Esophagus (tissue), 2 donors: ENCODE measurements around the gene KRTAP12-1. TPM values are rescaled to one million over a fixed set of nuclear protein-coding genes. Genes with fewer than 3 reads are reported as not detected.
"Not testable (repeated sequence)": the region's sequence is repeated elsewhere in the genome, so short reads cannot be mapped to it uniquely, and the experiment has no call there.

Experiments used
- H3K27ac ChIP-seq, 2 donors: one replicate each; pipeline ENCODE4 v1.5.1; 2013; ENCODE audit warnings: low read depth in 2 of 2, mild to moderate bottlenecking in 2 of 2, inconsistent platforms in 1 of 2, low read length in 1 of 2, moderate library complexity in 1 of 2
- H3K27me3 ChIP-seq, 2 donors: one replicate each; pipeline ENCODE4 v1.6.1; 2013; ENCODE audit warnings: low read length in 2 of 2, control low read depth in 1 of 2, mild to moderate bottlenecking in 1 of 2; ENCODE audit not compliant: insufficient read depth in 2 of 2, control insufficient read depth in 1 of 2
- H3K36me3 ChIP-seq, 2 donors: one replicate each; pipeline ENCODE4 v1.6.1; 2013; ENCODE audit warnings: low read length in 1 of 2; ENCODE audit not compliant: control insufficient read depth in 2 of 2, insufficient read depth in 2 of 2
- H3K4me1 ChIP-seq, 2 donors: one replicate each; pipeline ENCODE4 v1.6.1; 2013; ENCODE audit warnings: low read length in 1 of 2; ENCODE audit not compliant: control insufficient read depth in 2 of 2, insufficient read depth in 2 of 2
- H3K4me3 ChIP-seq, 2 donors: one replicate each; pipeline ENCODE4 v1.5.1; 2013; ENCODE audit warnings: low read length in 2 of 2, mild to moderate bottlenecking in 2 of 2, low read depth in 1 of 2, moderate library complexity in 1 of 2
- H3K9me3 ChIP-seq, 2 donors: one replicate each; pipeline ENCODE4 v1.6.1; 2013; ENCODE audit warnings: mild to moderate bottlenecking in 2 of 2, low read depth in 1 of 2, low read length in 1 of 2, moderate library complexity in 1 of 2; ENCODE audit not compliant: control insufficient read depth in 2 of 2, insufficient read depth in 1 of 2
- WGBS, 2 donors: extraction: QIAGEN DNeasy Blood & Tissue Kit; methylation state at CpG; one replicate each; pipeline ENCODE4 v1.1.7; 2013; 5-methylcytosine and 5-hydroxymethylcytosine counted together
- polyA plus RNA-seq, 2 donors: library from polyadenylated mRNA; stranded (reverse); fragments of 200-250 nt; gene quantifications; one replicate each; pipeline ENCODE4 v1.2.3, GENCODE V29; 2013
- donor health status: healthy with polysubstance abuse.
- donor health status: Bipolar disorder and iron deficiency.

Gene KRTAP12-1
- polyA plus RNA-seq, 2 donors = not detected

DNA sequence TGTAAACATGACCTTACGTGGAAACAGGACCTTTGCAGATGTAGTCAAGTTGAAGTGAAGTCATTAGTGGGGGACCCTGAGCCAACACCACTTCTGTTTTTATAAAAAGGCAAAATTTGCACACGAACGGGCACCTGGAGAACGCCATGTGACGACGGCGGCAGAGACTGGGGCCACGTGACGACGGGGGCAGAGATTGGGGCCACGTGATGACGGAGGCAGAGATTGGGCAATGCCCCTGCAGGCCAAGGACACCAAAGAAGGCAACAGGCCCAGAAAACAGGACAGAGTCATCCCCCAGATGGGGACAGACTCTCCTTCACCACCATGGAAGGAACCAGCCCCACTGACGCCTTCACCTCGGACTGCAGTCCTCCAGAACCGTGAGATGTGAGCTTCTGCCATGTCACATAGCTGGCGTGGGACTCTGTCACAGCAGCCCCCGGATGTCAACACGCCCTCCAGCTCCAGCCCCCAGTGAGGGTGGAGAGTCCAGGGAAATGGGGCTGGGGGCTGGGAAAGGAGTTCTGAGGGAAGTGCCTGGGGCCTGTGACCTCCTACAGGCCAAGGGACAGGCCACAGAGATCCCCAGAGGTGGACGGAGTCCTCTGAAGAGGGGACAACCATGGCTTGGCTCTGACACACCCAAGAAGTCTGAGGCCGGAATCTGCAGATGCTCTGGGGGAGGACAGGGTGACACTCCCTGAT is 31.5 kb downstream of the KRTAP12-1 start:
- H3K27ac ChIP-seq = no peak overlapping the region
- H3K27me3 ChIP-seq = no peaks in the 10 kb centered on the region
- no peak overlapping the region for H3K4me3 ChIP-seq
- no peaks in the 10 kb centered on the region for H3K4me1 ChIP-seq
- 89 to 90% methylated on average over 20 of the region's 20 CpGs for WGBS, 2 donors
- no peaks in the 10 kb centered on the region for H3K36me3 ChIP-seq
- H3K9me3 ChIP-seq = no peaks in the 10 kb centered on the region

DNA sequence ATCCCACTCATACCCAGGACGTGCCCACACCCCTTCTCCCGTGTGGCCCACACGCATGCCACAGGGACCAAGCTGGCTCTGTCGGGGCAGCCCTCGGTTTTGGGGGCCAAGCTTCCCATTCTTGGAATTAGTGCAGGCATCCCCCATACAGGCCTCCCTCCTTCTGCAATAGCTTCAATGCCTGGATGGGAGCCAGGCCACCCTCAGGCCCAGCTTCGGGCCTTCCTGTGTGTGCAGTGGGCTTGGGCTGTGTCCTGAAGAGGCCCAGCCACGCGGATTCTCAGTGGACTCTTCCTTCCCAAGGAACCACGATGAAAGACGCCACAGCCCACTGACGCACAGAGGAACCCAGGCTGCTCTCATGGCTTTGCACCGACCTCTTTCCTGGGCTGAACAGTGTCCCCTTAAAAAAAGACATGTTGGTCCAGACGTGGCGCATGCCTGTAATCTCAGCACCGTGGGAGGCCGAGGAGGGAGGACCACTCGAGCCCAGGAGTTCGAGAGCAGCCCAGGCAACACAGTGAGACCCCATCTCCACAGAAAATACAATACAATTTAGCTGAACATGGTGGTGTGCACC is 32.4 kb downstream of the KRTAP12-1 start:
- Histone ChIP-seq H3K27me3 (no peaks in the 10 kb centered on the region), H3K4me3 (no peak overlapping the region), H3K4me1 (no peaks in the 10 kb centered on the region), H3K9me3 (no peaks in the 10 kb centered on the region), H3K27ac (no peak overlapping the region), H3K36me3 (no peaks in the 10 kb centered on the region)
- WGBS, 2 donors = 88 to 89% methylated on average over 18 of the region's 18 CpGs

DNA sequence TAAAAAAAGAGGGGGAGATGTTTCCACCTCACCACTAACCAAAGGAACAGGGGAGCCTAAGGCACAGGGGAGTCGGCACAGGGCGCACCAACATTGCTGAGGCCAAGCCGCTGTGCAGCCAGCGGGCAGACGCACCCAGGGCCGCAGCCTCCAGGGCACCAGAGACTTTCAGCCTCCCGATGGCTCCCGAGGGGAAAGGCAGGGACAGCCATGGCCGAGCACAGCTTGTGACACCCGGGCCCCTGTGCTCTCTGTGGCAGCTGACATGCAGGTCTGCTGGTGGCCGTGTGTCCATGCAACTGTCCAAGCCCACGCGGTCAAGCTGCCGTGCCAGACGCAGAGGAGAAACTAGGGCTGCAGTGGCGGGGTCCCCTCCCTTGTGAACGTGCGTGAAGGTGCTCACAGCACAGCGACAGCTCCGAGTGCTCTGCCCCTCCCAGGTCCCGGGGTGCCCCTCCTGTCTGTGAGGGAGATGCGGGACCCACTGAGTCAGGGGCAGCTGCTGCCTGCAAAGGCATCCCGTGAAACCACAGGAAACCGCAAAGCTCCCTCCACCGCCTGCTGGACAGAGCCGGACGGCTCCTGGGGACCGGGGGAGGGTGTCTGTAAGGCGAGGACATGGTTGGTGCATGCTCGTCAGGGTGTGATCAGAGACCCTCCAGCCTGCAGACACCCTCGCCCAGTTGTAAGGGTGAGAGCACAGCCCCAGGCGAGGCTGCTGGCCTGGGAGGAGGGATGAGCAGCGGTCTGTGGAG is 33.2 kb downstream of the KRTAP12-1 start:
- Histone ChIP-seq H3K9me3 (peaks cover 0 to 4% of the 10 kb centered on the region in 2 donors), H3K4me3 (no peak overlapping the region), H3K27ac (no peak overlapping the region), H3K27me3 (no peaks in the 10 kb centered on the region), H3K4me1 (no peaks in the 10 kb centered on the region), H3K36me3 (no peaks in the 10 kb centered on the region)
- WGBS, 2 donors = 76 to 81% methylated on average over 32 to 33 of the region's 33 CpGs

DNA sequence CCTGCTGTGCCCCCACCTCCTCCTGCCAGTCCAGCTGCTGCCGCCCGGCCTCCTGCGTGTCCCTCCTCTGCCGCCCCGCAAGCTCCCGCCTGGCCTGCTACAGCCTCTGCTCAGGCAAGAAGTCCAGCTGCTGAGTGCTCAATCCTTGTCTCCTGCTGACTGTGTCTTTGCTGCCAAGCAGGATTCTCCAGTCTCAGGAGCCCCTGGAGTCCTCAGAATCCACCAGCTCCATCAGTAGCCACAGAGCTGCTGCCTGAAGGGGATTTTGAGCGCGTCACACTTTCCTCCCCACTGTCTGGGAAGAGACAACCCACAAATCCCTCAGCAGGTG is 34.8 kb downstream of the KRTAP12-1 start:
- Histone ChIP-seq H3K4me3 (no peak overlapping the region), H3K36me3 (no peaks in the 10 kb centered on the region), H3K4me1 (no peaks in the 10 kb centered on the region), H3K27me3 (no peaks in the 10 kb centered on the region), H3K9me3 (peaks cover 0 to 7% of the 10 kb centered on the region in 2 donors), H3K27ac (no peak overlapping the region)
- 51 to 58% methylated on average over 8 of the region's 8 CpGs for WGBS, 2 donors

DNA sequence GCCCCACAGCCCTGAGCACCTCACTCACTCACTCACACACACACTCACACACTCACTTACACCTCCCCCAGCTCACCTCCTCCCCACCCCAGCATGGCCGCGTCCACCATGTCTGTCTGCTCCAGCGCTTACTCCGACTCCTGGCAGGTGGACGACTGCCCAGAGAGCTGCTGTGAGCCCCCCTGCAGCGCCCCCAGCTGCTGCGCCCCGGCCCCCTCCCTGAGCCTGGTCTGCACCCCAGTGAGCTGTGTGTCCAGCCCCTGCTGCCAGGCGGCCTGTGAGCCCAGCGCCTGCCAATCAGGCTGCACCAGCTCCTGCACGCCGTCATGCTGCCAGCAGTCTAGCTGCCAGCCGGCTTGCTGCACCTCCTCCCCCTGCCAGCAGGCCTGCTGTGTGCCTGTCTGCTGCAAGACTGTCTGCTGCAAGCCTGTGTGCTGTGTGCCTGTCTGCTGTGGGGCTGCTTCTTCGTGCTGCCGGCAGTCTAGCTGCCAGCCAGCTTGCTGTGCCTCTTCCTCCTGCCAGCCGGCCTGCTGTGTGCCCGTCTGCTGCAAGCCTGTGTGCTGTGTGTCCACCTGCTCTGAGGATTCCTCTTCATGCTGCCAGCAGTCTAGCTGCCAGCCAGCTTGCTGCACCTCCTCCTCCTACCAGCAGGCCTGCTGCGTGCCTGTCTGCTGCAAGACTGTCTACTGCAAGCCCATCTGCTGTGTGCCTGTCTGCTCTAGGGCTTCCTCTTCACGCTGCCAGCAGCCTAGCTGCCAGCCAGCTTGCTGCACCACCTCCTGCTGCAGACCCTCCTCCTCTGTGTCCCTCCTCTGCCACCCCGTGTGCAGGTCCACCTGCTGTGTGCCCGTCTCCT is 35.4 kb downstream of the KRTAP12-1 start, which contains the start of gene KRTAP10-11:
KRTAP10-11 (plus strand) TSS at position 49 of the 856 bp plus-strand sequence; CDS start at position 94, 45 bp downstream.
- WGBS, 2 donors = 67 to 73% methylated on average over 21 of the region's 21 CpGs
- H3K27me3 ChIP-seq, H3K9me3 ChIP-seq, H3K4me3 ChIP-seq, H3K4me1 ChIP-seq, H3K36me3 ChIP-seq, H3K27ac ChIP-seq: not testable (repeated sequence)

DNA sequence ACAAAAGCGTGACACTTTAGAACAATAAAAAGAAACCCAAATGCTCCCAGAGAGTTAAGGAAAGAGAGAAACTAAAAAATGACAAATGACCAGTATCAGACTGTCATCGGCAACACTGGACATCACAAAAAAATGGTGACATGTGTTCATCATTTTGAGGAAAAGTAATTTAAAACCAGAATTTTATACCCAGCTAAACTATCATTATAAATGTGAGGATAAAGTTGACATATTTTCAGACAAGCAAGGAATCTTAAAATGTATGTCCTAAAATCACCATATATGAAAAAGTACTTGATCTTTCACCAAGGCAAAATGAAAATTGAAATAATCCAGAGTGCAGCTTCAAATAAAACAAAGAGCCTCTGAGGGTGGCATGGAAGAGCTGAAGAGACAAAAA is 37.1 kb downstream of the KRTAP12-1 start:
- WGBS, 2 donors = 44 to 48% methylated on average over 2 of the region's 2 CpGs
- no peaks in the 10 kb centered on the region for H3K36me3 ChIP-seq
- H3K9me3 ChIP-seq = peaks cover 0 to 7% of the 10 kb centered on the region in 2 donors
- no peaks in the 10 kb centered on the region for H3K4me1 ChIP-seq
- H3K27ac ChIP-seq = no peak overlapping the region
- H3K4me3 ChIP-seq = no peak overlapping the region
- no peaks in the 10 kb centered on the region for H3K27me3 ChIP-seq

DNA sequence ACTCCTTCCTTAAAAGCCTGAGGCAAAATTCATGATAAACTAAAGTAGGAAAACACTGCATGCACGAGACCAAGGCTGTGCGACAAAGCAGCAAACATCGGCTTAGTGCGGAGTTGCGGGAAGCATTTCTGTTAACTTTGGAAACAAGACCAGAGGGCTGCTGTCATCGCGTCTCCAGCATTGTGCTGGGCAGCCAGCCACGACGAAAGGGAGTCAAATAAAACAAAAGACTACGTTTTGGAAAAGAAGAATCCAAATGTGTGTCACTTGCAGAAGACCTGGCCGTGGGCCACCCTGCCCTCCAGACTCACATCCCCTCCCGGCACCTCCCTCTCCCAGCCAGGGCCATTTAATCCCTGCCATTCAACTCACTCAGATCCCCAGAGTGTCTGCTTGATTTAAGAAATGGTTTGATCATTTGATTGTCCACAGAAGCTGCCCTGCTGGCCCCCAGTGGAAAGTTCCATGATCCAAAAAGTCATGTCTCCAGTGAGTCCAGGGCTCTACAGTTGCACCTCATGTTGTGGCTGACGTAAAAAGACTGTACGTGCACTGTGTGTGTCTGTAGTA is 38.1 kb downstream of the KRTAP12-1 start:
- peaks cover 0 to 7% of the 10 kb centered on the region in 2 donors for H3K9me3 ChIP-seq
- H3K36me3 ChIP-seq = no peaks in the 10 kb centered on the region
- H3K27ac ChIP-seq = no peak overlapping the region
- 62 to 64% methylated on average over 14 of the region's 14 CpGs for WGBS, 2 donors
- H3K4me1 ChIP-seq = no peaks in the 10 kb centered on the region
- no peak overlapping the region for H3K4me3 ChIP-seq
- H3K27me3 ChIP-seq = no peaks in the 10 kb centered on the region

DNA sequence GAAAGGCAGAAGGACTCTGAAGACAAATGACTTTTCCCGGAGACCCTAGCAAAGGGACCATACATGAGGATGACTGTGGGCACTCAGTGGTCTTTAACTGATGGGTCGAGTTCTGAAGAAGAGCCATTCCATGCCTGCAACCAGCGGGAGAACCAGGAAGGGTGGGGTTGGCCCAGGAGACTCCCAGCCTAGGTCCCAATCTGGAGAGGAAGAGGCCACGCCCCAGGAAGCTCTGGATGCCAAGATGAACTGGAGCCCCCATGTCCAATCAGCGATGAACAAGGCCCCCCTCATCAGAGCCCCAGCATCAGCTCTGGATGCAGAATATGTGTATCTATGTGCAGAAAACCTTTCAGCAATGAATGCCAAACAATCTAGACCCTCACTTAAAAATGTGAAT is 41.2 kb downstream of the KRTAP12-1 start:
- Histone ChIP-seq H3K9me3 (peaks cover 0 to 7% of the 10 kb centered on the region in 2 donors), H3K36me3 (no peaks in the 10 kb centered on the region), H3K27me3 (peaks cover 0 to 5% of the 10 kb centered on the region in 2 donors), H3K4me1 (no peaks in the 10 kb centered on the region), H3K27ac (no peak overlapping the region), H3K4me3 (no peak overlapping the region)
- 80 to 88% methylated on average over 5 of the region's 5 CpGs for WGBS, 2 donors

DNA sequence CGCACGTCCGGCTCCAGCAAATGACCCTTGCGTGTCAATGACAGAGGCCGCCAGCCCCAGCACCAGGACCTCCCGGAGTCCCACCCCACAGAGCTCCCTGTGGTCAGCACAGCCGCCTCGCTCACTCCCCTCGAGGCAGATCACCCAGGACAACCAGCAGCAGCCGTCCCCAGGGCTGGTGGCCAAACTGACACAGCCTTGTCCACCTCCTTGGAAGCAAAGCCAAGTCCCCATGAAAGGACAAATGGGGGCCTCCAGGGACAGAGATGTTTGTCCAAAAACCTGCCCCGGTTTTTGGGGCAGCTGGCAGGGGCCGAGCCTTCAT is 42.7 kb downstream of the KRTAP12-1 start:
- peaks cover 0 to 5% of the 10 kb centered on the region in 2 donors for H3K27me3 ChIP-seq
- H3K9me3 ChIP-seq = peaks cover 0 to 7% of the 10 kb centered on the region in 2 donors
- no peaks in the 10 kb centered on the region for H3K36me3 ChIP-seq
- no peak overlapping the region for H3K4me3 ChIP-seq
- H3K27ac ChIP-seq = no peak overlapping the region
- 76 to 85% methylated on average over 12 of the region's 12 CpGs for WGBS, 2 donors
- H3K4me1 ChIP-seq = no peaks in the 10 kb centered on the region
